Measurements from ENCODE around the gene CNNM3.

- TF ChIP-seq EZH2phosphoT487 (IDR thresholded peaks at IDR 0.05; ENCODE audit: low read depth, severe bottlenecking, unreplicated experiment) (no peak), CTCF (IDR thresholded peaks at IDR 0.05; ENCODE audit: poor library complexity) (no peak), EZH2 (IDR thresholded peaks at IDR 0.05; ENCODE audit: borderline replicate concordance) (no peak)
Observed at GRCh38 chr2:96877631-96878092, 61.6 kb downstream of the CNNM3 start.

All from hepatocyte (in vitro differentiated cells).